HG02759 (cell line): ENCODE data around the gene TYK2.
"Not testable (repeated sequence)": the region's sequence is repeated elsewhere in the genome, so short reads cannot be mapped to it uniquely, and the experiment has no call there.

Source experiments
- ATAC-seq: cut with Tn5 transposase; IDR thresholded peaks from one replicate; pipeline ENCODE4 v1.9.1; 2021; ENCODE audit warnings: mild to moderate bottlenecking, moderate library complexity; ENCODE audit not compliant: unreplicated experiment

The TYK2 gene

GRCh38 chr19:10380313-10381102 lies at the start of gene TYK2:
TYK2 (minus strand) TSS chr19:10380572; CDS start chr19:10378406, 2,166 bp downstream.
- ATAC-seq: peak; percentile 97

- no peak for ATAC-seq
Observed at GRCh38 chr19:10428996-10429381, 48.6 kb upstream of the TYK2 start.

- ATAC-seq: no peak
Observed at GRCh38 chr19:10427169-10427568, 46.8 kb upstream of the TYK2 start.

GRCh38 chr19:10424011-10424637 lies 43.8 kb upstream of the TYK2 start:
- ATAC-seq: peak; percentile 43

GRCh38 chr19:10422846-10423245 lies 42.5 kb upstream of the TYK2 start:
- ATAC-seq: no peak

- no peak for ATAC-seq
Observed at GRCh38 chr19:10422046-10422461, 41.7 kb upstream of the TYK2 start.

- no peak for ATAC-seq
Observed at GRCh38 chr19:10421240-10422045, 41.1 kb upstream of the TYK2 start.

- no peak for ATAC-seq
Observed at GRCh38 chr19:10420444-10421239, 40.3 kb upstream of the TYK2 start, which contains the start of gene PDE4A. PDE4A (plus strand) TSS chr19:10420538; CDS start chr19:10420765, 227 bp downstream.

GRCh38 chr19:10419646-10420443 lies 39.5 kb upstream of the TYK2 start:
- no peak for ATAC-seq

GRCh38 chr19:10419200-10419645 lies 38.9 kb upstream of the TYK2 start:
- no peak for ATAC-seq

GRCh38 chr19:10418485-10419199 lies 38.3 kb upstream of the TYK2 start:
- no peak for ATAC-seq

- no peak for ATAC-seq
Observed at GRCh38 chr19:10418235-10418484, 37.8 kb upstream of the TYK2 start.

- no peak for ATAC-seq
Observed at GRCh38 chr19:10417541-10418234, 37.3 kb upstream of the TYK2 start.

- peak; percentile 68 for ATAC-seq
Observed at GRCh38 chr19:10416380-10417257, 36.2 kb upstream of the TYK2 start.

- no peak for ATAC-seq
Observed at GRCh38 chr19:10416083-10416379, 35.7 kb upstream of the TYK2 start.

- peak; percentile 48 for ATAC-seq
Observed at GRCh38 chr19:10412257-10412977, 32.0 kb upstream of the TYK2 start.

GRCh38 chr19:10411224-10411623 lies 30.9 kb upstream of the TYK2 start:
- not testable (repeated sequence) for ATAC-seq
